Adrenal gland (tissue), 12 donors: ENCODE measurements around the gene TICAM1. TPM values are rescaled to one million over a fixed set of nuclear protein-coding genes. Genes with fewer than 3 reads are reported as not detected.
A peak's percentile ranks its signal among the peaks of the same experiment; 100 is the strongest.
"Not testable (repeated sequence)": the region's sequence is repeated elsewhere in the genome, so short reads cannot be mapped to it uniquely, and the experiment has no call there.

Experiments
- DNase-seq, 7 donors: peaks; one replicate each; pipeline ENCODE4 v3.0.0-alpha.2; 2019 to 2020
- H3K27ac ChIP-seq, 5 donors: fragments of 200-600 bp; sonication (generic) in 4 of 5; 1 replicate in 3 of 5; 2 replicates in 2 of 5; pipeline versions ENCODE4 v1.5.1 to v1.8.0; 2016 to 2020; ENCODE audit warnings: mild to moderate bottlenecking in 1 of 5
- H3K27me3 ChIP-seq: fragments of 200-600 bp; 2 replicates; pipeline ENCODE4 v1.8.0; 2021
- H3K36me3 ChIP-seq, 2 donors: fragments of 200-600 bp; replicated peaks in 1 of 2; 1 replicate in 1 of 2; 2 replicates in 1 of 2; pipeline versions ENCODE4 v1.5.1 to v1.8.0; 2018 to 2022
- H3K4me1 ChIP-seq, 2 donors: fragments of 200-600 bp; replicated peaks in 1 of 2; 1 replicate in 1 of 2; 2 replicates in 1 of 2; pipeline versions ENCODE4 v1.5.1 to v1.8.0; 2018 to 2021
- H3K4me3 ChIP-seq, 4 donors: fragments of 200-600 bp; sonication (generic) in 3 of 4; one replicate each; pipeline ENCODE4 v1.5.1; 2016 to 2018
- H3K9me3 ChIP-seq, 3 donors: fragments of 200-600 bp; sonication (generic) in 1 of 3; replicated peaks in 1 of 3; 1 replicate in 2 of 3; 2 replicates in 1 of 3; pipeline versions ENCODE4 v1.5.1 to v1.8.0; 2016 to 2021
- CTCF ChIP-seq, 6 experiments: fragments of 450-650 bp in 4 of 6; fragments of 200-600 bp in 2 of 6; sonication (generic) in 1 of 6; IDR thresholded peaks; 1 replicate in 5 of 6; 2 replicates in 1 of 6; pipeline versions ENCODE4 v1.5.1 to v1.8.0; 2016 to 2021; ENCODE audit warnings: antibody characterized with exemption in 6 of 6, mild to moderate bottlenecking in 2 of 6, moderate library complexity in 1 of 6
- POLR2A ChIP-seq, 2 donors: fragments of 450-650 bp; IDR thresholded peaks; one replicate each; pipeline ENCODE4 v1.6.1; 2017; ENCODE audit warnings: antibody characterized with exemption in 2 of 2, mild to moderate bottlenecking in 2 of 2, moderate library complexity in 1 of 2
- WGBS, 4 donors: extraction: QIAGEN DNeasy Blood & Tissue Kit in 2 of 4; methylation state at CpG; one replicate each; pipeline versions ENCODE4 v1.1.5 to v1.1.7; 2013 to 2017; 5-methylcytosine and 5-hydroxymethylcytosine counted together
- intact Hi-C, 2 donors: fragments of 100-400 bp; cut with DNase I; formaldehyde crosslinking; loops; one replicate each; pipeline versions ENCODE4 v1.14.1 to v1.15.0; 2022 to 2023
- polyA plus RNA-seq, 3 donors: library from polyadenylated mRNA; stranded (reverse); fragments of 200-250 nt in 2 of 3; fragments of 350-450 nt in 1 of 3; fragmentation: Illumina TruSeq in 1 of 3; extraction: RNeasy Lipid Tissue Mini Kit (QIAGEN cat#74804) in 1 of 3; gene quantifications; one replicate each; pipeline ENCODE4 v1.2.3, GENCODE V29; 2013 to 2014
- total RNA-seq, 9 donors: library from RNA; depleted of rRNA in 4 of 9; stranded (reverse); fragments of >200 nt in 4 of 9; fragments of 120-200 nt in 1 of 9; fragmentation: NEBNext Ultra II Directional in 1 of 9; extraction: Animal tissue kit (Norgen Biotek cat#: 25700) in 1 of 9; gene quantifications; one replicate each; pipeline versions ENCODE4 v1.1.0 to v1.2.4, GENCODE V29; 2013 to 2023
- donor health status: healthy with polysubstance abuse.
- donor health status: Bipolar disorder and iron deficiency.
- donor health status: DM: yes; HTN: yes; CAD: no.
- donor health status: DM: no; HTN: no; CAD: no.
- donor health status: DM: no; HTN: no; CAD: no.
- donor health status: DM: yes; HTN: yes; CAD: no.

The TICAM1 gene
- total and polyA plus RNA-seq, 12 donors, result 0.61 to 12.0 (median 6.8) TPM

DNA sequence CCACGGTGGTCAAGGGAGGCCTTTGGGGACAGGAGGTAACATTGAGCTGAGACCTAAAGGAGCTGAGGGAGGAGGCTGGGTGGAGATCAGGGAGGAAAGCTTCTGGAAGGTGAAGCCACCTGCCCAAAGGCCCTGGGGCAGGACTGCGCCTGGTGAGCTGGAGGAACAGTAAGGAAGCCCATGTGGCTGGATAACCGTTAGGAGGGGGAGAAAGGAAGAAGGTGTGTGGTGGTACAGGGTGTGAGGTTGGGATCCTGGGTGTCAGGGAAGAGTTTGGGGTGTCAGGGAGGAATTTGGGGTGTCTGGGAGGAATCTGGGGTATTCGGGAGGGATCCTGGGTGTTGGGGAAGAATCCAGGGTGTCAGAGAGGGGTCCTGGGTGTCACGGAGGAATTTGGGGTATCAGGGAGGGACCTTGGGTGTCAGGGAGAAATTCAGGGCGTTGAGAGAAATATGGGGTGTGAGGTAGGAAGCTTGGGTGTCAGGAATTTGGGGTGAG, 695 bp downstream of the TICAM1 start:
- peaks cover 4 to 10% of the 10 kb centered on the region in 2 donors for H3K4me1 ChIP-seq
- DNase-seq, result no peak
- TF ChIP-seq POLR2A (IDR thresholded peaks at IDR 0.05) (no peak), CTCF (IDR thresholded peaks at IDR 0.05) (no peak)
- H3K9me3 ChIP-seq, result no peaks in the 10 kb centered on the region
- H3K27me3 ChIP-seq, result no peaks in the 10 kb centered on the region
- H3K4me3 ChIP-seq, result peak overlapping the region in 2 of 4 donors; percentile 89 to 95
- H3K36me3 ChIP-seq, result no peaks in the 10 kb centered on the region
- intact Hi-C loops, result no loop called here
- 57 to 71% (median 64%) methylated on average over 6 of the region's 6 CpGs for WGBS, 4 donors
- peak overlapping the region in 4 of 5 donors; percentile 73 to 90 (median 86) for H3K27ac ChIP-seq

DNA sequence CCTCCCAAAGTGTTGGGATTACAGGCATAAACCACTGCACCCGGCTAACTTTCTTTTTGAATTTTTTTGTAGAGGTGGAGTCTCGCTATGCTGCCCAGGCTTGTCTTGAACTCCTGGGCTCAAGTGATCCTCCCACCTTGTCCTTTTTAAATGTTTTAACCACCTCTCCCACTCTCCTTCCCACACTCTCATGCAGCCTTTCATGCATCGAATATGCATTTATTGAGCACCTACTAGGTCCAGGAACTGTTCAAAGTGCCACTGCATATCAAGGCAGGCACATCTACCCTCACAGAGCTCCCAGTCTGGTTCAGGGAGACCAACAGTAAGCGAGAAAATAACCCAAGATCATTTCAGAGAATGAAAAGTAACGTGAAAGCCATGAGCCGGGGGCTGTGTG, 1.2 kb downstream of the TICAM1 start:
- WGBS, 4 donors, result 87 to 96% (median 90%) methylated on average over 6 of the region's 6 CpGs
- intact Hi-C loops, result no loop called here

DNA sequence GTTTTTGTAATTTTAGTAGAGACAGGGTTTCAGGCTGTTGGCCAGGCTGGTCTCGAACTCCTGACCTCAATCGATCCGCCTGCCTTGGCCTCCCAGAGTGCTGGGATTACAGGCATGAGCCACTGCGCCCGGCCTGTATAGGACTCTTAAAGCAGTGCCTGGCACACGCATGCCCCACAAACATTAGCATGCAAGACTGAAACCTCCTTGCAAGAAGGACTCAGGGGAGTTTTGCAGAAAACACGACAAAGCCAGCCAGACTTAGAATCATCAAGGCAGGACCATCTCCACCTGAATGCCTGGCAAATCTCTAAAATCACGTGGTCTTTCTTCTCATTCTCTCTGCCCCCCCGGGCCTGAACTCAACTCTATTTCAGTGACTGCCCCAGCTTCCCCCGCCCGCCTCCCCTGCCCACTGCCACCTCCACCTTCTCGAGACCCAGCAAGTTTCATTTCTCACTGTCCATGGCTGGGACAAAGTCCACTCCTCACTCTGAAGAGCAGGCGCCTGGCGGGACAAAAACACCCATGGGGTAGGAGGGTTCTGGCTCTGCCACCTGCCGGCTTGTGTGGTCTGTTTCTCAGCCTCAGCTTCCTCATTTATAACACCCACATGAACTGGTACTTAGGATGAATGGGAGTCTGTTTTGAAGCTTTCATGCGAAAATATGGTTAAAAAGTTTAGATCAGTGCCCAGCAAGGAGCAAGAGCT, 2.4 kb downstream of the TICAM1 start:
- 69 to 77% (median 74%) methylated on average over 14 to 16 of the region's 16 CpGs for WGBS, 4 donors
- H3K9me3 ChIP-seq, result no peaks in the 10 kb centered on the region
- no peak for DNase-seq
- TF ChIP-seq CTCF (IDR thresholded peaks at IDR 0.05), result no peak
- TF ChIP-seq POLR2A (IDR thresholded peaks at IDR 0.05), result no peak
- H3K36me3 ChIP-seq, result no peaks in the 10 kb centered on the region
- H3K4me3 ChIP-seq, result no peak overlapping the region
- intact Hi-C loops, result no loop called here
- no peaks in the 10 kb centered on the region for H3K27me3 ChIP-seq
- H3K4me1 ChIP-seq, result peaks cover 4 to 10% of the 10 kb centered on the region in 2 donors
- H3K27ac ChIP-seq, result no peak overlapping the region

More for the DNA sequence above, 1.2 kb downstream of the TICAM1 start:
- H3K27ac ChIP-seq, result peak overlapping the region in 3 of 5 donors; percentile 85 to 90 (median 87)
- H3K4me1 ChIP-seq, result peaks cover 4 to 10% of the 10 kb centered on the region in 2 donors
- no peaks in the 10 kb centered on the region for H3K9me3 ChIP-seq
- no peak for DNase-seq
- H3K27me3 ChIP-seq, result no peaks in the 10 kb centered on the region
- no peaks in the 10 kb centered on the region for H3K36me3 ChIP-seq
- H3K4me3 ChIP-seq, result peak overlapping the region in 1 of 4 donors; percentile 95
- no peak for TF ChIP-seq POLR2A (IDR thresholded peaks at IDR 0.05)
- no peak for TF ChIP-seq CTCF (IDR thresholded peaks at IDR 0.05)

GRCh38 chr19:4823577-4823976, 7.9 kb downstream of the TICAM1 start:
- WGBS, 4 donors, result 74 to 98% (median 84%) methylated on average over 6 of the region's 6 CpGs
- intact Hi-C loops, result no loop called here
- no peaks in the 10 kb centered on the region for H3K27me3 ChIP-seq
- H3K9me3 ChIP-seq, result no peaks in the 10 kb centered on the region
- no peaks in the 10 kb centered on the region for H3K4me1 ChIP-seq
- no peak overlapping the region for H3K4me3 ChIP-seq
- no peak for DNase-seq
- no peaks in the 10 kb centered on the region for H3K36me3 ChIP-seq
- H3K27ac ChIP-seq, result no peak overlapping the region
- TF ChIP-seq POLR2A (IDR thresholded peaks at IDR 0.05), result no peak
- no peak for TF ChIP-seq CTCF (IDR thresholded peaks at IDR 0.05)

- intact Hi-C loops, H3K4me3 ChIP-seq, H3K27me3 ChIP-seq, H3K27ac ChIP-seq, H3K4me1 ChIP-seq, H3K36me3 ChIP-seq, DNase-seq, H3K9me3 ChIP-seq: not testable (repeated sequence)
- 94 to 97% (median 96%) methylated on average over 7 of the region's 7 CpGs for WGBS, 4 donors
Measured at GRCh38 chr19:4822354-4822753, 9.2 kb downstream of the TICAM1 start.
